GM12878 (cell line): Measurements from ENCODE around the gene SYNPO2L. TPM values are rescaled to one million over a fixed set of nuclear protein-coding genes. Genes with fewer than 3 reads are reported as not detected.

Experiments used
- ATAC-seq: fragments of 200-7000 bp; cut with Tn5 transposase; 3 replicates; pipeline ENCODE4 v1.9.1; 2020; ENCODE audit warnings: mild to moderate bottlenecking, moderate library complexity
- BruUV-seq: library from RNA; stranded (reverse); fragments of 400-500 nt; replicated peaks from 2 replicates; lab custom pipeline; 2021; lab: Mats Ljungman, UMichigan
- CTCF ChIA-PET: fragments of 300-600 bp; sonication (Branson Sonifier 250); formaldehyde crosslinking; extraction: SDS; loops from one replicate; lab custom pipeline; 2021; ENCODE audit warnings: inconsistent platforms; lab: Yijun Ruan, JAX
- POLR2A ChIA-PET: fragments of 350-600 bp; formaldehyde crosslinking; extraction: SDS; loops from one replicate; lab custom pipeline; 2021; ENCODE audit warnings: inconsistent platforms; lab: Charles Lee
- RAD21 ChIA-PET: fragments of 300-600 bp; sonication (Branson Sonifier 250); formaldehyde crosslinking; loops from one replicate; lab custom pipeline; 2023; ENCODE audit warnings: antibody characterized with exemption; ENCODE audit not compliant: unreplicated experiment; lab: Charles Lee
- SMC1A ChIA-PET: fragments of 300-600 bp; sonication (Branson Sonifier 250); formaldehyde crosslinking; loops from one replicate; lab custom pipeline; 2023; ENCODE audit not compliant: unreplicated experiment, uncharacterized antibody; lab: Charles Lee
- DNase-seq: peaks from one replicate; pipeline ENCODE4 v3.0.0-alpha.2; 2011; ENCODE audit warnings: low read depth, low spot score
- FAIRE-seq: peaks from 3 replicates; lab custom pipeline; 2011; peaks lifted over from hg19 to GRCh38; lab: Jason Lieb, UNC
- H2AFZ ChIP-seq: 2 replicates; pipeline ENCODE4 v1.6.0; 2011; ENCODE audit warnings: low read depth, low read length, control low read depth; ENCODE audit not compliant: control insufficient read depth
- H3K27ac ChIP-seq: 2 replicates; pipeline ENCODE4 v1.5.1; 2011; ENCODE audit warnings: control low read depth; ENCODE audit not compliant: control insufficient read depth, insufficient read depth
- H3K27me3 ChIP-seq, 2 experiments: replicated peaks in 1 of 2; 2 replicates each; pipeline versions ENCODE4 v1.6.0 to v1.6.1; 2011; ENCODE audit warnings: low read length in 1 of 2; ENCODE audit not compliant: control insufficient read depth in 2 of 2, insufficient read depth in 2 of 2
- H3K36me3 ChIP-seq, 2 experiments: 2 replicates each; pipeline ENCODE4 v1.5.1; 2011; ENCODE audit warnings: low read length in 1 of 2; ENCODE audit not compliant: control insufficient read depth in 2 of 2, insufficient read depth in 2 of 2
- H3K4me1 ChIP-seq: 2 replicates; pipeline ENCODE4 v1.6.1; 2011; ENCODE audit warnings: mild to moderate bottlenecking, low read length, moderate library complexity, mixed read lengths; ENCODE audit not compliant: control insufficient read depth, insufficient read depth
- H3K4me2 ChIP-seq: 2 replicates; pipeline ENCODE4 v1.6.0; 2011; ENCODE audit warnings: control low read depth; ENCODE audit not compliant: control insufficient read depth, insufficient read depth
- H3K4me3 ChIP-seq: fragments of 200-600 bp; sonication (generic); 2 replicates; pipeline ENCODE4 v1.5.1; 2016
- H3K79me2 ChIP-seq: 2 replicates; pipeline ENCODE4 v1.6.0; 2011; ENCODE audit warnings: low read length; ENCODE audit not compliant: control insufficient read depth, insufficient read depth
- H3K9ac ChIP-seq: 2 replicates; pipeline ENCODE4 v1.8.0; 2011; ENCODE audit warnings: low read length, control low read depth, mixed read lengths; ENCODE audit not compliant: control insufficient read depth, insufficient read depth
- H3K9me3 ChIP-seq: replicated peaks from 3 replicates; pipeline ENCODE4 v1.5.1; 2011; ENCODE audit warnings: mild to moderate bottlenecking, low read length; ENCODE audit not compliant: control insufficient read depth, insufficient read depth
- H4K20me1 ChIP-seq: 2 replicates; pipeline ENCODE4 v1.6.0; 2011; ENCODE audit not compliant: control insufficient read depth, insufficient read depth
- MEF2A ChIP-seq: IDR thresholded peaks from 2 replicates; pipeline ENCODE4 v1.6.1; 2011; ENCODE audit warnings: low read depth, mild to moderate bottlenecking, low read length, moderate library complexity; ENCODE audit not compliant: insufficient read depth
- SIN3A ChIP-seq: IDR thresholded peaks from 2 replicates; pipeline ENCODE4 v1.6.1; 2012; ENCODE audit warnings: low read depth, low read length, improper control_type of control experiment
- SMC3 ChIP-seq: IDR thresholded peaks from 2 replicates; pipeline ENCODE4 v1.6.1; 2011; ENCODE audit warnings: low read length, improper control_type of control experiment, borderline replicate concordance
- SPI1 ChIP-seq: IDR thresholded peaks from 2 replicates; pipeline ENCODE4 v1.6.1; 2011; ENCODE audit warnings: low read depth, mild to moderate bottlenecking, low read length, moderate library complexity, borderline replicate concordance; ENCODE audit not compliant: insufficient read depth
- SREBF2 ChIP-seq: IDR thresholded peaks from 2 replicates; pipeline ENCODE4 v1.6.1; 2012; ENCODE audit warnings: mild to moderate bottlenecking, low read length
- WRNIP1 ChIP-seq: IDR thresholded peaks from 2 replicates; pipeline ENCODE4 v1.6.1; 2011; ENCODE audit warnings: low read depth, low read length, improper control_type of control experiment, borderline replicate concordance
- ZSCAN29 ChIP-seq: fragments of 450-650 bp; IDR thresholded peaks from 2 replicates; pipeline ENCODE4 v1.6.1; 2017; ENCODE audit warnings: mild to moderate bottlenecking, moderate library complexity
- WGBS: methylation state at CpG from one replicate; pipeline ENCODE4 v1.1.6; 2016; ENCODE audit warnings: low lambda C conversion rate; ENCODE audit not compliant: insufficient replicate concordance, insufficient coverage; ENCODE audit errors: missing lambda C conversion rate; 5-methylcytosine and 5-hydroxymethylcytosine counted together
- in situ Hi-C: fragments of 300-500 bp; cut with MboI; formaldehyde crosslinking; loops from 9 replicates; pipeline ENCODE4 v1.14.3; 2018; ENCODE audit warnings: mixed read lengths
- intact Hi-C: fragments of 100-400 bp; cut with micrococcal nuclease; formaldehyde crosslinking; loops from one replicate; pipeline ENCODE4 v1.14.2; 2022; ENCODE audit not compliant: unreplicated experiment
- polyA plus RNA-seq, 11 experiments: library from polyadenylated mRNA; depleted of rRNA in 4 of 11; unstranded in 6 of 11; stranded (reverse) in 5 of 11; fragments of >200 nt; fragmentation: Nextera tagmentation in 4 of 11; fragmentation: Illumina TruSeq in 1 of 11; extraction: Ambion mirVana in 4 of 11; extraction: Trizol in 1 of 11; gene quantifications; 1 replicate in 1 of 11; 2 replicates in 10 of 11; pipeline versions ENCODE4 v1.2.1 to v1.2.3, GENCODE V29; 2011 to 2016; ENCODE audit warnings: inconsistent platforms in 2 of 11, missing spikeins in 2 of 11, low read depth in 1 of 11
- total RNA-seq, 4 experiments: library from RNA; depleted of rRNA in 3 of 4; stranded (reverse); fragments of >200 nt in 3 of 4; fragmentation: Illumina TruSeq in 1 of 4; extraction: Trizol in 1 of 4; gene quantifications; 2 replicates each; pipeline versions ENCODE4 v1.2.1 to v1.2.3, GENCODE V29; 2013 to 2021
- TF ChIP-seq, protein P1 (sequence below): fragments of 450-650 bp; IDR thresholded peaks from 2 replicates; pipeline ENCODE4 v1.6.1; 2017; ENCODE audit warnings: antibody characterized with exemption, mild to moderate bottlenecking, moderate library complexity
- TF ChIP-seq, protein P2 (sequence below): fragments of 450-650 bp; IDR thresholded peaks from 2 replicates; pipeline ENCODE4 v1.6.1; 2017; ENCODE audit warnings: low read depth, mild to moderate bottlenecking, moderate library complexity
- TF ChIP-seq, protein P3 (sequence below): IDR thresholded peaks from 2 replicates; pipeline ENCODE4 v1.6.1; 2012; ENCODE audit warnings: mild to moderate bottlenecking, low read depth, low read length

The SYNPO2L gene
- total and polyA plus RNA-seq, 10 of the 15 experiments (the other 5 are each of a cell fraction or from before 2014, with no cell fraction given) = 0.01 to 2.3 (median 0.59) TPM

DNA sequence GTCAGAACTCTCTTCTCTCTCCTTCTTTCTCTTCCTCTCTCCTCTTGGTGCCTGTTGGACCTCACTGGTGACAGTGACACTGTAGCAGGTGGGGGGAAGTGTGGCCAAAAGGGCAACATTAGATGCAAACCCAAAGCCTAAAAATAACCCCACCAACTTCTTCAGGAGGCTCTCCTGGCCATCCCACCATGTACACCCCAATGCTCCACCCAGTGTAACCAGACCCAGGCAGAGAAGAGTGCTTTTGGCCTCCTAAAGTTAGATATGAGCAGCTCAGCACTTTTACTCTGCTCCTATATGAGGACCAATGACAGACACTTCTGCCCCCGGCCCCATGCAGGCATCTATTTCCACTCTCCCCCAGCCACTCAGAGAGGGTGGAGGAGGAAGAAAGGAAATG is 20.0 kb downstream of the SYNPO2L start (continued):
- TF ChIP-seq, protein P1, sequence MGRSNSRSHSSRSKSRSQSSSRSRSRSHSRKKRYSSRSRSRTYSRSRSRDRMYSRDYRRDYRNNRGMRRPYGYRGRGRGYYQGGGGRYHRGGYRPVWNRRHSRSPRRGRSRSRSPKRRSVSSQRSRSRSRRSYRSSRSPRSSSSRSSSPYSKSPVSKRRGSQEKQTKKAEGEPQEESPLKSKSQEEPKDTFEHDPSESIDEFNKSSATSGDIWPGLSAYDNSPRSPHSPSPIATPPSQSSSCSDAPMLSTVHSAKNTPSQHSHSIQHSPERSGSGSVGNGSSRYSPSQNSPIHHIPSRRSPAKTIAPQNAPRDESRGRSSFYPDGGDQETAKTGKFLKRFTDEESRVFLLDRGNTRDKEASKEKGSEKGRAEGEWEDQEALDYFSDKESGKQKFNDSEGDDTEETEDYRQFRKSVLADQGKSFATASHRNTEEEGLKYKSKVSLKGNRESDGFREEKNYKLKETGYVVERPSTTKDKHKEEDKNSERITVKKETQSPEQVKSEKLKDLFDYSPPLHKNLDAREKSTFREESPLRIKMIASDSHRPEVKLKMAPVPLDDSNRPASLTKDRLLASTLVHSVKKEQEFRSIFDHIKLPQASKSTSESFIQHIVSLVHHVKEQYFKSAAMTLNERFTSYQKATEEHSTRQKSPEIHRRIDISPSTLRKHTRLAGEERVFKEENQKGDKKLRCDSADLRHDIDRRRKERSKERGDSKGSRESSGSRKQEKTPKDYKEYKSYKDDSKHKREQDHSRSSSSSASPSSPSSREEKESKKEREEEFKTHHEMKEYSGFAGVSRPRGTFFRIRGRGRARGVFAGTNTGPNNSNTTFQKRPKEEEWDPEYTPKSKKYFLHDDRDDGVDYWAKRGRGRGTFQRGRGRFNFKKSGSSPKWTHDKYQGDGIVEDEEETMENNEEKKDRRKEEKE = no peak
- no peak for TF ChIP-seq WRNIP1
- TF ChIP-seq, all 136 proteins: peak for 0

DNA sequence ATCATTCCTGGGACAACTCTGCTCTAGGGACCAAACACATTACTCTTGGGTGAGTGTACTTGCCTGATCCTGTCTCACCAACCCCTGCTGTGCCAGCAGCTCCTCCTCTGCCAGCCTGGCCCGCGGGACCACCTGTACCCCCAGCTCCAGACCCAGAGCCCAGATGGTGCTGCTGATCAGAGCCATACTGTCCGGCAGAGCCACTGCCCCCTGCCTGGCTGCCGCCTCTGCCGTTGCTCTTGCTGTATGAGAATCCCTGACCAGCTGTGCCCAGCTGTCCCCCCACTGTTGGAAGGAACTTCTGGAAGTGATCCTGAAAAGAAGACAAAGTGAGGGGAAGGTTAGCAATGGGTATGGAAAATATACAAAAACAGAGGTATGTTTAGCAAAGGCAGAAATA is 21.4 kb downstream of the SYNPO2L start:
- no peaks in the 10 kb centered on the region for H3K9me3 ChIP-seq
- POLR2A ChIA-PET = no interaction called here
- TF ChIP-seq MEF2A = no peak
- no peak for TF ChIP-seq SPI1
- no peak for TF ChIP-seq SMC3
- TF ChIP-seq, protein P2, sequence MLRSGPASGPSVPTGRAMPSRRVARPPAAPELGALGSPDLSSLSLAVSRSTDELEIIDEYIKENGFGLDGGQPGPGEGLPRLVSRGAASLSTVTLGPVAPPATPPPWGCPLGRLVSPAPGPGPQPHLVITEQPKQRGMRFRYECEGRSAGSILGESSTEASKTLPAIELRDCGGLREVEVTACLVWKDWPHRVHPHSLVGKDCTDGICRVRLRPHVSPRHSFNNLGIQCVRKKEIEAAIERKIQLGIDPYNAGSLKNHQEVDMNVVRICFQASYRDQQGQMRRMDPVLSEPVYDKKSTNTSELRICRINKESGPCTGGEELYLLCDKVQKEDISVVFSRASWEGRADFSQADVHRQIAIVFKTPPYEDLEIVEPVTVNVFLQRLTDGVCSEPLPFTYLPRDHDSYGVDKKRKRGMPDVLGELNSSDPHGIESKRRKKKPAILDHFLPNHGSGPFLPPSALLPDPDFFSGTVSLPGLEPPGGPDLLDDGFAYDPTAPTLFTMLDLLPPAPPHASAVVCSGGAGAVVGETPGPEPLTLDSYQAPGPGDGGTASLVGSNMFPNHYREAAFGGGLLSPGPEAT = no peak
- TF ChIP-seq ZSCAN29 = no peak
- no peak for TF ChIP-seq SIN3A
- TF ChIP-seq WRNIP1 = no peak
- no peak for TF ChIP-seq SREBF2
- TF ChIP-seq, protein P3, sequence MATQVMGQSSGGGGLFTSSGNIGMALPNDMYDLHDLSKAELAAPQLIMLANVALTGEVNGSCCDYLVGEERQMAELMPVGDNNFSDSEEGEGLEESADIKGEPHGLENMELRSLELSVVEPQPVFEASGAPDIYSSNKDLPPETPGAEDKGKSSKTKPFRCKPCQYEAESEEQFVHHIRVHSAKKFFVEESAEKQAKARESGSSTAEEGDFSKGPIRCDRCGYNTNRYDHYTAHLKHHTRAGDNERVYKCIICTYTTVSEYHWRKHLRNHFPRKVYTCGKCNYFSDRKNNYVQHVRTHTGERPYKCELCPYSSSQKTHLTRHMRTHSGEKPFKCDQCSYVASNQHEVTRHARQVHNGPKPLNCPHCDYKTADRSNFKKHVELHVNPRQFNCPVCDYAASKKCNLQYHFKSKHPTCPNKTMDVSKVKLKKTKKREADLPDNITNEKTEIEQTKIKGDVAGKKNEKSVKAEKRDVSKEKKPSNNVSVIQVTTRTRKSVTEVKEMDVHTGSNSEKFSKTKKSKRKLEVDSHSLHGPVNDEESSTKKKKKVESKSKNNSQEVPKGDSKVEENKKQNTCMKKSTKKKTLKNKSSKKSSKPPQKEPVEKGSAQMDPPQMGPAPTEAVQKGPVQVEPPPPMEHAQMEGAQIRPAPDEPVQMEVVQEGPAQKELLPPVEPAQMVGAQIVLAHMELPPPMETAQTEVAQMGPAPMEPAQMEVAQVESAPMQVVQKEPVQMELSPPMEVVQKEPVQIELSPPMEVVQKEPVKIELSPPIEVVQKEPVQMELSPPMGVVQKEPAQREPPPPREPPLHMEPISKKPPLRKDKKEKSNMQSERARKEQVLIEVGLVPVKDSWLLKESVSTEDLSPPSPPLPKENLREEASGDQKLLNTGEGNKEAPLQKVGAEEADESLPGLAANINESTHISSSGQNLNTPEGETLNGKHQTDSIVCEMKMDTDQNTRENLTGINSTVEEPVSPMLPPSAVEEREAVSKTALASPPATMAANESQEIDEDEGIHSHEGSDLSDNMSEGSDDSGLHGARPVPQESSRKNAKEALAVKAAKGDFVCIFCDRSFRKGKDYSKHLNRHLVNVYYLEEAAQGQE = no peak
- H3K27me3 ChIP-seq = no peaks in the 10 kb centered on the region
- no peaks in the 10 kb centered on the region for H4K20me1 ChIP-seq
- in situ Hi-C loops (no loop called here), intact Hi-C loops (no loop called here)
- no peak overlapping the region for H3K4me3 ChIP-seq
- no peaks in the 10 kb centered on the region for H3K79me2 ChIP-seq
- no peaks in the 10 kb centered on the region for H3K36me3 ChIP-seq
- DNase-seq (no peak), FAIRE-seq (no peak), ATAC-seq (no peak)
- H2AFZ ChIP-seq = no peak overlapping the region
- H3K4me1 ChIP-seq = no peaks in the 10 kb centered on the region
- no peak overlapping the region for H3K4me2 ChIP-seq
- WGBS = 83% methylated on average over 5 of the region's 5 CpGs
- SMC1A ChIA-PET = interaction anchor here (1.1 kb wide), 1 partner anchor 9 kb away, joined by 3 read pairs; no protein-coding TSS in a partner anchor
- no TSS peak for BruUV-seq
- CTCF ChIA-PET = interaction anchor here (7.7 kb wide), 1 partner anchor 9 kb away, joined by 60 read pairs; the partner anchor contains the start of gene MYOZ1
- no peak overlapping the region for H3K27ac ChIP-seq
- H3K9ac ChIP-seq = no peak overlapping the region
- RAD21 ChIA-PET = interaction anchor here (1.4 kb wide), 1 partner anchor 9 kb away, joined by 4 read pairs; no protein-coding TSS in a partner anchor
